NCI-H82 (cell line): ENCODE measurements around the gene CBFA2T2.
"Not testable (repeated sequence)": the region's sequence is repeated elsewhere in the genome, so short reads cannot be mapped to it uniquely, and the experiment has no call there.

Experiments used
- DNase-seq: peaks from one replicate; lab custom pipeline; 2025; lab: John Stamatoyannopoulos, UW

Gene CBFA2T2

GRCh38 chr20:33624399-33624798, 134.5 kb downstream of the CBFA2T2 start:
- DNase-seq, result no peak

GRCh38 chr20:33626190-33626589, 136.3 kb downstream of the CBFA2T2 start:
- no peak for DNase-seq

- DNase-seq, result no peak
Measured at GRCh38 chr20:33627577-33628216, 137.8 kb downstream of the CBFA2T2 start.

GRCh38 chr20:33629533-33629932, 139.6 kb downstream of the CBFA2T2 start:
- DNase-seq, result no peak

GRCh38 chr20:33629979-33630378, 140.1 kb downstream of the CBFA2T2 start:
- no peak for DNase-seq

GRCh38 chr20:33630507-33630906, 140.6 kb downstream of the CBFA2T2 start:
- no peak for DNase-seq

GRCh38 chr20:33631910-33632309, 142.0 kb downstream of the CBFA2T2 start:
- DNase-seq, result not testable (repeated sequence)

- DNase-seq, result no peak
Measured at GRCh38 chr20:33635341-33635740, 145.4 kb downstream of the CBFA2T2 start.

GRCh38 chr20:33636776-33637175, 146.9 kb downstream of the CBFA2T2 start:
- DNase-seq, result no peak

GRCh38 chr20:33640287-33640686, 150.4 kb downstream of the CBFA2T2 start:
- DNase-seq, result no peak

- DNase-seq, result no peak
Measured at GRCh38 chr20:33644313-33645071, 154.6 kb downstream of the CBFA2T2 start.

GRCh38 chr20:33645072-33645358, 155.1 kb downstream of the CBFA2T2 start:
- DNase-seq, result no peak

- DNase-seq, result no peak
Measured at GRCh38 chr20:33645396-33645795, 155.5 kb downstream of the CBFA2T2 start.

GRCh38 chr20:33646191-33646590, 156.3 kb downstream of the CBFA2T2 start:
- no peak for DNase-seq

GRCh38 chr20:33646959-33647602, 157.2 kb downstream of the CBFA2T2 start:
- DNase-seq, result peak; percentile 44

- DNase-seq, result no peak
Measured at GRCh38 chr20:33647603-33648395, 157.9 kb downstream of the CBFA2T2 start.

GRCh38 chr20:33648396-33649004, 158.6 kb downstream of the CBFA2T2 start:
- peak; percentile 42 for DNase-seq

- peak; percentile 93 for DNase-seq
Measured at GRCh38 chr20:33649201-33649681, 159.3 kb downstream of the CBFA2T2 start.

GRCh38 chr20:33650111-33650752, 160.3 kb downstream of the CBFA2T2 start:
- no peak for DNase-seq

- peak; percentile 60 for DNase-seq
Measured at GRCh38 chr20:33650753-33651561, 161.1 kb downstream of the CBFA2T2 start.
